HG03196 (cell line): Measurements from ENCODE around the gene IL4.

Source experiments
- ATAC-seq: cut with Tn5 transposase; IDR thresholded peaks from one replicate; pipeline ENCODE4 v1.9.1; 2021; ENCODE audit not compliant: unreplicated experiment

Gene IL4

GRCh38 chr5:132657676-132658380, 16.0 kb upstream of the IL4 start, which contains the start of gene IL13:
Gene IL13 (plus strand): TSS chr5:132658173. CDS start chr5:132658187, 14 bp downstream.
- no peak for ATAC-seq

- no peak for ATAC-seq
These were observed 15.1 kb upstream of the IL4 start for GRCh38 chr5:132658381-132659302.

GRCh38 chr5:132659598-132660493, 13.9 kb upstream of the IL4 start:
- ATAC-seq = no peak

- no peak for ATAC-seq
These were observed 12.4 kb upstream of the IL4 start for GRCh38 chr5:132661231-132662003.

GRCh38 chr5:132662004-132662401, 11.8 kb upstream of the IL4 start:
- no peak for ATAC-seq

- ATAC-seq = peak; percentile 49
These were observed 10.6 kb upstream of the IL4 start for GRCh38 chr5:132662925-132663770.

GRCh38 chr5:132663771-132664695, 9.8 kb upstream of the IL4 start:
- ATAC-seq = peak; percentile 41

- ATAC-seq = no peak
These were observed 9.0 kb upstream of the IL4 start for GRCh38 chr5:132664696-132665209.

GRCh38 chr5:132665574-132666080, 8.2 kb upstream of the IL4 start:
- no peak for ATAC-seq

GRCh38 chr5:132666310-132667123, 7.3 kb upstream of the IL4 start:
- no peak for ATAC-seq

GRCh38 chr5:132667309-132667708, 6.5 kb upstream of the IL4 start:
- ATAC-seq = no peak

GRCh38 chr5:132667761-132668705, 5.8 kb upstream of the IL4 start:
- ATAC-seq = no peak

- no peak for ATAC-seq
These were observed 4.9 kb upstream of the IL4 start for GRCh38 chr5:132668706-132669454.

GRCh38 chr5:132669455-132669820, 4.4 kb upstream of the IL4 start:
- no peak for ATAC-seq
